ENCODE results near the gene UROC1. TPM values are rescaled to one million over a fixed set of nuclear protein-coding genes. Genes with fewer than 3 reads are reported as not detected.

UROC1 gene
- total and polyA plus RNA-seq, 9 of the 15 experiments (the other 6 are each of a cell fraction or from before 2014, with no cell fraction given) = not detected

DNA sequence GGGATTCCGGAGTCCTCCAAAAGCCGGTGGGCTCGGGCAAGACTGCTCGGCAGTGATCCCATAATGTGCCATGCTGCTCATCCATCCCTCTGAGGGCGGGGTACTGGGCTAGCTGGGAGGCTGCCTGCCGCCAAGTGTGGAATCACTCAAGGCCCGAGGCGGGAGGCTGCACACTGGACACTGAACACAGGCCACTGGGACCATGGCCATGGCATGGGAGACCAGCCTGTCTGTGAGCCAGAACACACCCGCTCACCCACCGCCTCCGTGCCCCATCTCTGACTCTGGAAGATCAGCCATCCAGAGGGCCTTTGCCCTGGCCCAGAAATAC, 39.8 kb upstream of the UROC1 start (continued):
- TF ChIP-seq, protein P1, sequence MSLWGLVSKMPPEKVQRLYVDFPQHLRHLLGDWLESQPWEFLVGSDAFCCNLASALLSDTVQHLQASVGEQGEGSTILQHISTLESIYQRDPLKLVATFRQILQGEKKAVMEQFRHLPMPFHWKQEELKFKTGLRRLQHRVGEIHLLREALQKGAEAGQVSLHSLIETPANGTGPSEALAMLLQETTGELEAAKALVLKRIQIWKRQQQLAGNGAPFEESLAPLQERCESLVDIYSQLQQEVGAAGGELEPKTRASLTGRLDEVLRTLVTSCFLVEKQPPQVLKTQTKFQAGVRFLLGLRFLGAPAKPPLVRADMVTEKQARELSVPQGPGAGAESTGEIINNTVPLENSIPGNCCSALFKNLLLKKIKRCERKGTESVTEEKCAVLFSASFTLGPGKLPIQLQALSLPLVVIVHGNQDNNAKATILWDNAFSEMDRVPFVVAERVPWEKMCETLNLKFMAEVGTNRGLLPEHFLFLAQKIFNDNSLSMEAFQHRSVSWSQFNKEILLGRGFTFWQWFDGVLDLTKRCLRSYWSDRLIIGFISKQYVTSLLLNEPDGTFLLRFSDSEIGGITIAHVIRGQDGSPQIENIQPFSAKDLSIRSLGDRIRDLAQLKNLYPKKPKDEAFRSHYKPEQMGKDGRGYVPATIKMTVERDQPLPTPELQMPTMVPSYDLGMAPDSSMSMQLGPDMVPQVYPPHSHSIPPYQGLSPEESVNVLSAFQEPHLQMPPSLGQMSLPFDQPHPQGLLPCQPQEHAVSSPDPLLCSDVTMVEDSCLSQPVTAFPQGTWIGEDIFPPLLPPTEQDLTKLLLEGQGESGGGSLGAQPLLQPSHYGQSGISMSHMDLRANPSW (CRISPR knock-in tag; IDR thresholded peaks at IDR 0.05) = no peak
- TF ChIP-seq, protein P2, sequence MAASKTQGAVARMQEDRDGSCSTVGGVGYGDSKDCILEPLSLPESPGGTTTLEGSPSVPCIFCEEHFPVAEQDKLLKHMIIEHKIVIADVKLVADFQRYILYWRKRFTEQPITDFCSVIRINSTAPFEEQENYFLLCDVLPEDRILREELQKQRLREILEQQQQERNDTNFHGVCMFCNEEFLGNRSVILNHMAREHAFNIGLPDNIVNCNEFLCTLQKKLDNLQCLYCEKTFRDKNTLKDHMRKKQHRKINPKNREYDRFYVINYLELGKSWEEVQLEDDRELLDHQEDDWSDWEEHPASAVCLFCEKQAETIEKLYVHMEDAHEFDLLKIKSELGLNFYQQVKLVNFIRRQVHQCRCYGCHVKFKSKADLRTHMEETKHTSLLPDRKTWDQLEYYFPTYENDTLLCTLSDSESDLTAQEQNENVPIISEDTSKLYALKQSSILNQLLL (CRISPR knock-in tag; IDR thresholded peaks at IDR 0.05; ENCODE audit: borderline replicate concordance) = no peak
- TF ChIP-seq CCAR2 (IDR thresholded peaks at IDR 0.05; ENCODE audit: low read depth, low read length) (no peak), ZNF124 (CRISPR knock-in tag; IDR thresholded peaks at IDR 0.05) (no peak), ZNF12 (CRISPR knock-in tag; IDR thresholded peaks at IDR 0.05) (no peak), LEF1 (IDR thresholded peaks at IDR 0.05) (no peak)
- TF ChIP-seq, protein P3, sequence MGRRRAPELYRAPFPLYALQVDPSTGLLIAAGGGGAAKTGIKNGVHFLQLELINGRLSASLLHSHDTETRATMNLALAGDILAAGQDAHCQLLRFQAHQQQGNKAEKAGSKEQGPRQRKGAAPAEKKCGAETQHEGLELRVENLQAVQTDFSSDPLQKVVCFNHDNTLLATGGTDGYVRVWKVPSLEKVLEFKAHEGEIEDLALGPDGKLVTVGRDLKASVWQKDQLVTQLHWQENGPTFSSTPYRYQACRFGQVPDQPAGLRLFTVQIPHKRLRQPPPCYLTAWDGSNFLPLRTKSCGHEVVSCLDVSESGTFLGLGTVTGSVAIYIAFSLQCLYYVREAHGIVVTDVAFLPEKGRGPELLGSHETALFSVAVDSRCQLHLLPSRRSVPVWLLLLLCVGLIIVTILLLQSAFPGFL (CRISPR knock-in tag; IDR thresholded peaks at IDR 0.05) = no peak
- TF ChIP-seq, protein P4, sequence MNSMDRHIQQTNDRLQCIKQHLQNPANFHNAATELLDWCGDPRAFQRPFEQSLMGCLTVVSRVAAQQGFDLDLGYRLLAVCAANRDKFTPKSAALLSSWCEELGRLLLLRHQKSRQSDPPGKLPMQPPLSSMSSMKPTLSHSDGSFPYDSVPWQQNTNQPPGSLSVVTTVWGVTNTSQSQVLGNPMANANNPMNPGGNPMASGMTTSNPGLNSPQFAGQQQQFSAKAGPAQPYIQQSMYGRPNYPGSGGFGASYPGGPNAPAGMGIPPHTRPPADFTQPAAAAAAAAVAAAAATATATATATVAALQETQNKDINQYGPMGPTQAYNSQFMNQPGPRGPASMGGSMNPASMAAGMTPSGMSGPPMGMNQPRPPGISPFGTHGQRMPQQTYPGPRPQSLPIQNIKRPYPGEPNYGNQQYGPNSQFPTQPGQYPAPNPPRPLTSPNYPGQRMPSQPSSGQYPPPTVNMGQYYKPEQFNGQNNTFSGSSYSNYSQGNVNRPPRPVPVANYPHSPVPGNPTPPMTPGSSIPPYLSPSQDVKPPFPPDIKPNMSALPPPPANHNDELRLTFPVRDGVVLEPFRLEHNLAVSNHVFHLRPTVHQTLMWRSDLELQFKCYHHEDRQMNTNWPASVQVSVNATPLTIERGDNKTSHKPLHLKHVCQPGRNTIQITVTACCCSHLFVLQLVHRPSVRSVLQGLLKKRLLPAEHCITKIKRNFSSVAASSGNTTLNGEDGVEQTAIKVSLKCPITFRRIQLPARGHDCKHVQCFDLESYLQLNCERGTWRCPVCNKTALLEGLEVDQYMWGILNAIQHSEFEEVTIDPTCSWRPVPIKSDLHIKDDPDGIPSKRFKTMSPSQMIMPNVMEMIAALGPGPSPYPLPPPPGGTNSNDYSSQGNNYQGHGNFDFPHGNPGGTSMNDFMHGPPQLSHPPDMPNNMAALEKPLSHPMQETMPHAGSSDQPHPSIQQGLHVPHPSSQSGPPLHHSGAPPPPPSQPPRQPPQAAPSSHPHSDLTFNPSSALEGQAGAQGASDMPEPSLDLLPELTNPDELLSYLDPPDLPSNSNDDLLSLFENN (IDR thresholded peaks at IDR 0.05; ENCODE audit: low read depth in 2 of 2, low read length in 2 of 2) = no peak
